Esophagus muscularis mucosa (tissue), 4 donors: Measurements from ENCODE around the gene PEX11G.

ENCODE experiments used
- EP300 ChIP-seq: sonication (generic); formaldehyde crosslinking; IDR thresholded peaks from one replicate; pipeline ENCODE4 v1.6.1; 2017; ENCODE audit warnings: antibody characterized with exemption
- POLR2A ChIP-seq: fragments of 450-650 bp; IDR thresholded peaks from one replicate; pipeline ENCODE4 v1.6.1; 2017; ENCODE audit warnings: antibody characterized with exemption, moderate library complexity, mild to moderate bottlenecking, low read depth
- POLR2AphosphoS5 ChIP-seq, 2 donors: sonication (generic); formaldehyde crosslinking; IDR thresholded peaks; one replicate each; pipeline ENCODE4 v1.6.1; 2017; ENCODE audit warnings: antibody characterized with exemption in 2 of 2
- TF ChIP-seq, protein P1 (sequence below), 3 experiments: fragments of 200-600 bp in 2 of 3; fragments of 450-650 bp in 1 of 3; sonication (generic) in 2 of 3; IDR thresholded peaks; one replicate each; pipeline ENCODE4 v1.5.1; 2017 to 2019; ENCODE audit warnings: antibody characterized with exemption in 3 of 3, mild to moderate bottlenecking in 2 of 3, moderate library complexity in 1 of 3

DNA sequence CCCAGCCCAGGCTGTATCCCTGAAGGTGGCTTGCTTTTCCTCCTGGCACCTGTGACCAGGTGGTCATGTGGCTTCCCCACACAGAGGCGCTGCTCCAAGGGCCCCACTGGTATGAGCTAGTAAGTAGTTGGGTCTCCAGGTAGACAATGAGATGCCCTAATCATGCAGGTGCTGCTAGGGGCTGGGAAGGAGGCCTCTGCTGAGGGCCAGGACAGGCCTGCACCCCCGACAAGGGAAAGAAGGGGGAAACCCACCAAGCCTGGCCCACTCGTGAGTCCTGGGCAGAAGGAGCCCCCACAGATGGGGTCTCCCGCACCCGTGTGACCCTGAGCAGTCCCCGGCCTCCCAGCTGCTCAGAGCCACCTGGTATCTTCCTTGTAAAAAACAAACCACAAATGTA lies 13.2 kb downstream of the PEX11G start:
- TF ChIP-seq, protein P1, sequence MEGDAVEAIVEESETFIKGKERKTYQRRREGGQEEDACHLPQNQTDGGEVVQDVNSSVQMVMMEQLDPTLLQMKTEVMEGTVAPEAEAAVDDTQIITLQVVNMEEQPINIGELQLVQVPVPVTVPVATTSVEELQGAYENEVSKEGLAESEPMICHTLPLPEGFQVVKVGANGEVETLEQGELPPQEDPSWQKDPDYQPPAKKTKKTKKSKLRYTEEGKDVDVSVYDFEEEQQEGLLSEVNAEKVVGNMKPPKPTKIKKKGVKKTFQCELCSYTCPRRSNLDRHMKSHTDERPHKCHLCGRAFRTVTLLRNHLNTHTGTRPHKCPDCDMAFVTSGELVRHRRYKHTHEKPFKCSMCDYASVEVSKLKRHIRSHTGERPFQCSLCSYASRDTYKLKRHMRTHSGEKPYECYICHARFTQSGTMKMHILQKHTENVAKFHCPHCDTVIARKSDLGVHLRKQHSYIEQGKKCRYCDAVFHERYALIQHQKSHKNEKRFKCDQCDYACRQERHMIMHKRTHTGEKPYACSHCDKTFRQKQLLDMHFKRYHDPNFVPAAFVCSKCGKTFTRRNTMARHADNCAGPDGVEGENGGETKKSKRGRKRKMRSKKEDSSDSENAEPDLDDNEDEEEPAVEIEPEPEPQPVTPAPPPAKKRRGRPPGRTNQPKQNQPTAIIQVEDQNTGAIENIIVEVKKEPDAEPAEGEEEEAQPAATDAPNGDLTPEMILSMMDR (IDR thresholded peaks at IDR 0.05), result no peak
- TF ChIP-seq POLR2A (no peak), POLR2AphosphoS5 (IDR thresholded peaks at IDR 0.05) (no peak), EP300 (no peak)
